C4-2B (cell line): ENCODE measurements around the gene PARVA.

ENCODE experiments used
- ZFX ChIP-seq: fragments of 450-650 bp; IDR thresholded peaks from 2 replicates; pipeline ENCODE4 v1.6.1; 2017
- TF ChIP-seq, protein P1 (sequence below): fragments of 450-650 bp; conservative IDR thresholded peaks from 2 replicates; pipeline ENCODE4 v1.5.1; 2017; ENCODE audit warnings: mild to moderate bottlenecking

DNA sequence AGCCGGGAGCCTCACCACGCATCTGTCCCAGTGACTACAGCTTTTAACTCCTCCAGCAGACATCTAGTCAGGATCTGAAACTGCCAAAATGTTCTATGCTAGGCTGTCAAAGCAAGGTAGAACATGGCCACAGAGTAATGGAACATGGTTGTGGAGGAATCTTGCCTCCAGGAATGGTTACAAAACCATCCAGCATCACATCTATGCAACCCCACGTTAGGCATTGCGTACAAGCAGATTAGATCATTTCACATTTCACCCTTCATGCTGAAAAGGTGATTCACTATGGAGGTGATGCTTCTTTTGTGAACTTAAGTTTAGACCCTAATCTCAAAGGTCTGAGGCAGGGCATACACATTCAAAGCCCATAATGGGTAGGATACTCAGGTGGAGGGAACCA is 103.0 kb downstream of the PARVA start:
- TF ChIP-seq, protein P1, sequence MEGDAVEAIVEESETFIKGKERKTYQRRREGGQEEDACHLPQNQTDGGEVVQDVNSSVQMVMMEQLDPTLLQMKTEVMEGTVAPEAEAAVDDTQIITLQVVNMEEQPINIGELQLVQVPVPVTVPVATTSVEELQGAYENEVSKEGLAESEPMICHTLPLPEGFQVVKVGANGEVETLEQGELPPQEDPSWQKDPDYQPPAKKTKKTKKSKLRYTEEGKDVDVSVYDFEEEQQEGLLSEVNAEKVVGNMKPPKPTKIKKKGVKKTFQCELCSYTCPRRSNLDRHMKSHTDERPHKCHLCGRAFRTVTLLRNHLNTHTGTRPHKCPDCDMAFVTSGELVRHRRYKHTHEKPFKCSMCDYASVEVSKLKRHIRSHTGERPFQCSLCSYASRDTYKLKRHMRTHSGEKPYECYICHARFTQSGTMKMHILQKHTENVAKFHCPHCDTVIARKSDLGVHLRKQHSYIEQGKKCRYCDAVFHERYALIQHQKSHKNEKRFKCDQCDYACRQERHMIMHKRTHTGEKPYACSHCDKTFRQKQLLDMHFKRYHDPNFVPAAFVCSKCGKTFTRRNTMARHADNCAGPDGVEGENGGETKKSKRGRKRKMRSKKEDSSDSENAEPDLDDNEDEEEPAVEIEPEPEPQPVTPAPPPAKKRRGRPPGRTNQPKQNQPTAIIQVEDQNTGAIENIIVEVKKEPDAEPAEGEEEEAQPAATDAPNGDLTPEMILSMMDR: no peak
- no peak for TF ChIP-seq ZFX
